HL-60 (cell line): ENCODE results near the gene PSMA7.
A peak's percentile ranks its signal among the peaks of the same experiment; 100 is the strongest.

Experiments
- DNase-seq, 2 experiments: peaks; one replicate each; pipeline ENCODE4 v3.0.0-alpha.2; 2010 to 2020; ENCODE audit warnings: low read depth in 1 of 2, low spot score in 1 of 2
- H3K27ac ChIP-seq: fragments of 250-450 bp; sonication (Bioruptor Pico); replicated peaks from 2 replicates; pipeline ENCODE4 v1.5.1; 2020; ENCODE audit warnings: mild to moderate bottlenecking, moderate library complexity
- H3K27me3 ChIP-seq: fragments of 250-450 bp; sonication (Bioruptor Pico); 2 replicates; pipeline ENCODE4 v1.5.1; 2021; ENCODE audit warnings: mild to moderate bottlenecking, moderate library complexity; ENCODE audit not compliant: insufficient read depth, poor library complexity, severe bottlenecking
- H3K4me3 ChIP-seq: replicated peaks from 2 replicates; pipeline ENCODE4 v1.5.1; 2011; ENCODE audit warnings: mild to moderate bottlenecking, control low read depth, low read length; ENCODE audit not compliant: insufficient read depth
- GABPA ChIP-seq: IDR thresholded peaks from 2 replicates; pipeline ENCODE4 v1.6.1; 2012; ENCODE audit warnings: low read depth
- POLR2AphosphoS5 ChIP-seq: IDR thresholded peaks from 2 replicates; pipeline ENCODE4 v1.6.1; 2012; ENCODE audit warnings: low read depth
- REST ChIP-seq: IDR thresholded peaks from 2 replicates; pipeline ENCODE4 v1.6.1; 2012; ENCODE audit warnings: low read depth; ENCODE audit not compliant: insufficient replicate concordance
- SPI1 ChIP-seq: IDR thresholded peaks from 2 replicates; pipeline ENCODE4 v1.6.1; 2012; ENCODE audit warnings: low read depth, mild to moderate bottlenecking, borderline replicate concordance
- TF ChIP-seq, protein P1 (sequence below): IDR thresholded peaks from one replicate; pipeline ENCODE4 v1.5.1; 2011; ENCODE audit warnings: low read length, control low read depth, inconsistent platforms; ENCODE audit not compliant: insufficient read depth

PSMA7 gene

DNA sequence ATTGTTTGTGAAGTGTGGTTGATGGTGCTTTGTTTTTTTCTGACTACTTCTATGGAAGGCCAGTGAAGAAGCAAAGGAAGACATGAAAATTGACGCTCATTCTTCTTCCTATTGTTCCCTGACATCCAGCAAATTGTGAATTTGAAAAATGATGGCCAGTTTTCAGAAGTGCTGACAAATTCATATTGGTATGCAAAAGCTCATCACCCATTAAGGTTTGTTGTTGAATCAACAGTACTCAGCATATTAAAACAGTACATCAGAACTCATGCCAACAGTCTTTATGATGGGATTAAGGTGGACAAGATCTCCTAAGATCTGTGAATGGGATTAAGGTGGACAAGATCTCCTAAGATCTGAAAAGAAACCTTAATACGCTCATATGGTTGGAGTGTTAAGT, 38.6 kb upstream of the PSMA7 start:
- no peaks in the 10 kb centered on the region for H3K27me3 ChIP-seq
- TF ChIP-seq, protein P1, sequence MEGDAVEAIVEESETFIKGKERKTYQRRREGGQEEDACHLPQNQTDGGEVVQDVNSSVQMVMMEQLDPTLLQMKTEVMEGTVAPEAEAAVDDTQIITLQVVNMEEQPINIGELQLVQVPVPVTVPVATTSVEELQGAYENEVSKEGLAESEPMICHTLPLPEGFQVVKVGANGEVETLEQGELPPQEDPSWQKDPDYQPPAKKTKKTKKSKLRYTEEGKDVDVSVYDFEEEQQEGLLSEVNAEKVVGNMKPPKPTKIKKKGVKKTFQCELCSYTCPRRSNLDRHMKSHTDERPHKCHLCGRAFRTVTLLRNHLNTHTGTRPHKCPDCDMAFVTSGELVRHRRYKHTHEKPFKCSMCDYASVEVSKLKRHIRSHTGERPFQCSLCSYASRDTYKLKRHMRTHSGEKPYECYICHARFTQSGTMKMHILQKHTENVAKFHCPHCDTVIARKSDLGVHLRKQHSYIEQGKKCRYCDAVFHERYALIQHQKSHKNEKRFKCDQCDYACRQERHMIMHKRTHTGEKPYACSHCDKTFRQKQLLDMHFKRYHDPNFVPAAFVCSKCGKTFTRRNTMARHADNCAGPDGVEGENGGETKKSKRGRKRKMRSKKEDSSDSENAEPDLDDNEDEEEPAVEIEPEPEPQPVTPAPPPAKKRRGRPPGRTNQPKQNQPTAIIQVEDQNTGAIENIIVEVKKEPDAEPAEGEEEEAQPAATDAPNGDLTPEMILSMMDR, result no peak
- TF ChIP-seq POLR2AphosphoS5 (no peak), GABPA (no peak), SPI1 (no peak), REST (no peak)
- H3K4me3 ChIP-seq, result peak overlapping the region; percentile 82
- no peak for DNase-seq
- peak overlapping the region; percentile 93 for H3K27ac ChIP-seq

DNA sequence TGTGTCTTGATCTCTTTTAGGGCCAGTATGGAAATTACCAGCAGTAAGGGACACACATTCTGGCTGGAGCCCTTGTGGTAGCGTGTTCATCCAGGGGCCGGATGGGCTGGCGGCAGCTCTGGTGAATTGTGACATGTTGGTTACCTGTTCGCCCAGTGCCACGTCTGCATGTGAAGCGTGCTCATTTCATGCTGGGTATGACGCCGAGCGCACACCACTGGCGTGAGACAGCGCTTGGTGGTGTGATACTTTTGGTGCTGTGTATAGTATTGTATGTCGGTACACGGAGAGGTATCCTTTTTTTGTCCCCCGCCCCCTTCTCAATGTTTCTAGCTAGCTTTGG, 35.9 kb upstream of the PSMA7 start:
- TF ChIP-seq GABPA (no peak), SPI1 (no peak), POLR2AphosphoS5 (no peak), REST (no peak)
- TF ChIP-seq, protein P1, result no peak
- Histone ChIP-seq H3K4me3 (no peak overlapping the region), H3K27ac (no peak overlapping the region), H3K27me3 (no peaks in the 10 kb centered on the region)
- no peak for DNase-seq

- H3K4me3 ChIP-seq, result no peak overlapping the region
- no peak for DNase-seq
- H3K27ac ChIP-seq, result no peak overlapping the region
- H3K27me3 ChIP-seq, result no peaks in the 10 kb centered on the region
- no peak for TF ChIP-seq SPI1
- TF ChIP-seq REST, result no peak
- TF ChIP-seq GABPA, result no peak
- TF ChIP-seq POLR2AphosphoS5, result no peak
- TF ChIP-seq, protein P1, result no peak
Measured at GRCh38 chr20:62178316-62179161, 35.3 kb upstream of the PSMA7 start.
